Duodenal mucosa (tissue), 2 donors: Measurements from ENCODE around the gene GNG2.
"Not testable (repeated sequence)": the region's sequence is repeated elsewhere in the genome, so short reads cannot be mapped to it uniquely, and the experiment has no call there.

Experiments used
- H3K27ac ChIP-seq: one replicate; pipeline ENCODE4 v1.7.0; 2013; ENCODE audit warnings: low read depth, low read length
- H3K27me3 ChIP-seq, 2 donors: one replicate each; pipeline ENCODE4 v1.7.0; 2013; ENCODE audit warnings: low read length in 2 of 2, control low read depth in 1 of 2; ENCODE audit not compliant: insufficient read depth in 2 of 2, control insufficient read depth in 1 of 2
- H3K36me3 ChIP-seq, 2 donors: one replicate each; pipeline ENCODE4 v1.7.0; 2013; ENCODE audit warnings: low read length in 2 of 2, control low read depth in 1 of 2; ENCODE audit not compliant: insufficient read depth in 2 of 2, control insufficient read depth in 1 of 2
- H3K4me1 ChIP-seq, 2 donors: one replicate each; pipeline ENCODE4 v1.7.0; 2013; ENCODE audit warnings: low read length in 2 of 2, control low read depth in 1 of 2; ENCODE audit not compliant: insufficient read depth in 2 of 2, control insufficient read depth in 1 of 2
- H3K4me3 ChIP-seq, 2 donors: one replicate each; pipeline ENCODE4 v1.7.0; 2013; ENCODE audit warnings: low read length in 2 of 2, low read depth in 1 of 2
- H3K9ac ChIP-seq, 2 donors: one replicate each; pipeline ENCODE4 v1.7.0; 2013; ENCODE audit warnings: low read length in 2 of 2, low read depth in 1 of 2
- H3K9me3 ChIP-seq, 2 donors: one replicate each; pipeline ENCODE4 v1.7.0; 2013; ENCODE audit warnings: low read length in 2 of 2, control low read depth in 1 of 2; ENCODE audit not compliant: control insufficient read depth in 1 of 2

The GNG2 gene

GRCh38 chr14:51884086-51884927 is 23.9 kb downstream of the GNG2 start:
- Histone ChIP-seq H3K9ac (no peak overlapping the region), H3K4me3 (no peak overlapping the region), H3K27me3 (no peaks in the 10 kb centered on the region), H3K9me3 (no peaks in the 10 kb centered on the region), H3K36me3 (no peaks in the 10 kb centered on the region), H3K27ac (peak overlapping the region; percentile 13), H3K4me1 (peaks cover 10 to 12% of the 10 kb centered on the region in 2 donors)

DNA sequence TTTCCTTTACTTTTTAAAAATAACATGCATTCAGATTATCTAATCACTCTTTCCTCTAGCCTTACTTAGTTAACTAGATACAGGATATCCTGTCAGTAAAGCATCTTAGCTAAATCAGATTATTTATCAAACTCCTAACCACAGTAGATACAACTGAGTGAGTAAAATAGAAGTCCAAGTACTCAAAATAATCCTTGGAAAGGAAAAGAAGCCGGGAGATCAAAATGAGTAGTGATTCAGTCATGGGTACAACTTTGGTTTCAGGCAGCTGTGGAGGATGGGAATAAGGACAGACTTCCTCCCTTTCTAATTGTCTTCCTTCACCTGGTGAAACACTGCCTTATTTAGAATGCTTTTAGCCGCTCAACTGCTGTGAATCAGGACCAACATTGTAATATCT is 29.4 kb downstream of the GNG2 start:
- Histone ChIP-seq H3K9me3 (no peaks in the 10 kb centered on the region), H3K9ac (no peak overlapping the region), H3K4me3 (no peak overlapping the region), H3K27ac (no peak overlapping the region), H3K27me3 (no peaks in the 10 kb centered on the region), H3K36me3 (no peaks in the 10 kb centered on the region), H3K4me1 (peaks cover 3 to 4% of the 10 kb centered on the region in 2 donors)

DNA sequence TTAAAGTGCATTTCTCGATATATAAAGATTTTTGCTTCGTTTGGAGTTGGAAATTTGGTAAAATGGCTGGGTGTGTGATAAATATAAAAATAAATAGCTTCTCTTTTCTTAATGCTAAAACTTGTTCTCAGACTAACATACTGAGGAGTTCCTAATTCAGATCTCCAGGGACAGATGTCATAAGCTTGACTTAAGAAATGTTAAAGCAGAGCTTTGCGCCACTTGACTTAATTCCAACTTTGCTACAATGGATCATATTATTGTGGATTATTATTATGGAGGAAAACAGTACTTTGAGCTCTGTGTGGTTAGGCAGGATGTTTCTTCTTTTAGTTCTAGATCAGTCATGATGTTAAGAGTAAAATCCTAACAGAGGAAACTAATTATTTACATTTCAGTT is 33.8 kb downstream of the GNG2 start:
- Histone ChIP-seq H3K27me3 (no peaks in the 10 kb centered on the region), H3K4me3 (no peak overlapping the region), H3K4me1 (peaks cover 0 to 2% of the 10 kb centered on the region in 2 donors), H3K36me3 (no peaks in the 10 kb centered on the region), H3K9ac (no peak overlapping the region), H3K27ac (no peak overlapping the region), H3K9me3 (no peaks in the 10 kb centered on the region)

DNA sequence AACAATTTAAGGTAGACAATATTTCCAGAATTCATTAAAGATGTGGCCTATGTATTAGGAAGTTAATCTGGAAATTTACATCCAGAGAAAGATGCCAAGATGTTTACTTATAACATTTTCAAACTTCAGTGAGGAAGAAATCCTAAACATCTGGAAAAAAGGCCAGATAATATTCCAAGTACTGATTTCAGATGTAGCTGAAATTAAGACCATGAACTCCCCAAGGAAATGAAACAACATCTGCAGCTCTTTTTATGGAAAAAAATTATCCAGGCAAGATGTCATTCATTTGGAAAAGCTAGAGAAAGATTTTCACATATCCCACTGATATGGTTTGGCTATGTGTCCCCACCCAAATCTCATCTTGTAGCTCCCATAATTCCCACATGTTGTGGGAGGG is 35.0 kb downstream of the GNG2 start:
- H3K4me3 ChIP-seq, result no peak overlapping the region
- H3K4me1 ChIP-seq, result no peaks in the 10 kb centered on the region
- H3K27ac ChIP-seq, result no peak overlapping the region
- H3K36me3 ChIP-seq, result no peaks in the 10 kb centered on the region
- H3K27me3 ChIP-seq, result no peaks in the 10 kb centered on the region
- no peaks in the 10 kb centered on the region for H3K9me3 ChIP-seq
- no peak overlapping the region for H3K9ac ChIP-seq

DNA sequence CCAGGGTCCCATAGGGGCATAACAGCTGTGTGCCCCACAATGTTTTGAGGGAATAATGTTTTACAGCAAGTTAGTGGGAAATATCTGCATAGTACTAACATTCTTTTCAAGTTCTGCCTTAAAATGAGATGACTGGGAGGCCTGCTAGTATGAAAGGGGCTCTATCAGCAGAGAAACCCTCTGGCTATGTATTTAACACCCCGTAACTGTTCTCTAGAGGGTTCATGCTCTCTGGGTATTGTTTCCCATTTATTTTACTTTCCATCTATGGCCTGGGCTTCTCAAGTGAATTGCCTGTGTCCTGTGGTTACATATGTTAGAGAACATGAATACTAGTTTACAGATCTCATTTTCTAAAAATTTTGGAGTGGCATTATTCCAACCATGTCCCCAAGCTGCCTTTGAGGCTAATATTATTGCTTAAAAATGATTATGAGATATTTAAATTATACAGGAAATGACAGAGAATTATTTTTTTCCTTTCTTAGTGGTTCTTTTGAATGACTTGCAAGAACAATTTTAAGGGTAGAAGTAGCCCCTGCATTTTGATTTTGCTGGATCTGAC is 37.5 kb downstream of the GNG2 start:
- Histone ChIP-seq H3K9me3 (no peaks in the 10 kb centered on the region), H3K27me3 (no peaks in the 10 kb centered on the region), H3K36me3 (no peaks in the 10 kb centered on the region), H3K4me1 (no peaks in the 10 kb centered on the region), H3K4me3 (no peak overlapping the region), H3K27ac (no peak overlapping the region), H3K9ac (no peak overlapping the region)

- Histone ChIP-seq H3K9ac (no peak overlapping the region), H3K4me3 (no peak overlapping the region), H3K9me3 (no peaks in the 10 kb centered on the region), H3K4me1 (no peaks in the 10 kb centered on the region), H3K27me3 (no peaks in the 10 kb centered on the region), H3K27ac (no peak overlapping the region), H3K36me3 (no peaks in the 10 kb centered on the region)
Measured at GRCh38 chr14:51901475-51902024, 41.1 kb downstream of the GNG2 start.

DNA sequence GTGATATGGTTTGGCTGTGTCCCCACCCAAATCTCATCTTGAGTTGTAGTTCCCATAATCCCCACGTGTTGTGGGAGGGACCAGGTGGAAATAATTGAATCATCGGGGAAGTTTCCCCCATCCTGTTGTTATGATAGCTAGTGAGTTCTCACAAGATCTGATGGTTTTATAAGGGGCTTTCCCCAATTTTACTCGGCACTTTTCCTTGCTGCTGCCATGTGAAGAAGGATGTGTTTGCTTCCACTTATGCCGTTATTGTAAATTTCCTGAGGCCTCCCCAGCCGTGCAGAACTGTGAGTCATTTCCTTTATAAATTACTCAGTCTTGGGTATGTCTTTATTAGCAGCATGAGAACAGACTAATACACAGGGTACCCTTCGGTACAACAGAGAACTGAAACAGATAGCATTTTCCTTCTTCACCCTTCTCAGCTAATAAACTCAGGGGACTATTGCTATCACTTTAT is 45.3 kb downstream of the GNG2 start:
- not testable (repeated sequence) for H3K27me3 ChIP-seq, H3K4me1 ChIP-seq, H3K36me3 ChIP-seq, H3K4me3 ChIP-seq, H3K27ac ChIP-seq, H3K9ac ChIP-seq, H3K9me3 ChIP-seq

GRCh38 chr14:51908086-51908485 is 47.7 kb downstream of the GNG2 start:
- H3K9me3 ChIP-seq, result no peaks in the 10 kb centered on the region
- no peaks in the 10 kb centered on the region for H3K27me3 ChIP-seq
- no peaks in the 10 kb centered on the region for H3K4me1 ChIP-seq
- H3K27ac ChIP-seq, result no peak overlapping the region
- H3K4me3 ChIP-seq, result no peak overlapping the region
- no peaks in the 10 kb centered on the region for H3K36me3 ChIP-seq
- no peak overlapping the region for H3K9ac ChIP-seq

- Histone ChIP-seq H3K9me3 (no peaks in the 10 kb centered on the region), H3K9ac (no peak overlapping the region), H3K27ac (no peak overlapping the region), H3K4me1 (no peaks in the 10 kb centered on the region), H3K27me3 (no peaks in the 10 kb centered on the region), H3K36me3 (no peaks in the 10 kb centered on the region), H3K4me3 (no peak overlapping the region)
Measured at GRCh38 chr14:51912112-51912786, 51.8 kb downstream of the GNG2 start.

DNA sequence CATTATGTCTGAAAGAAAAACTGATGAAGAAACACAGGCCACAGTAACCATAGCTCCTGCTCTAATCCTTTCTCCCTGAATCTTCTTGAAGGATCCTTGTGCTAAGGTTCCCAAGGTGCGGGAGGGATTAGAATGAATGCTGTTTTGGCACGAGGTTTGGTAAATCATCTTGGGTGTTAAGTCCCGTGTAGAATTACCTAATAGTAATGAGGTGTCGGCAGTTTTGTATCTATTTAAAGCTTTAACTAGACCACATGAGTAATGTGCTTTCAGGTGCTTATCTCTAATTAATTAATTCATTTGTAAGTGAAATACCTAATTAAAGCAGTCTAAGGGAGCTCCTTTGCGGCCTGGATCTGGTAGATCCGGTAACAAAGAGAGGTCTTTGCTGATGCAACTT is 53.9 kb downstream of the GNG2 start:
- H3K27me3 ChIP-seq, result no peaks in the 10 kb centered on the region
- no peak overlapping the region for H3K27ac ChIP-seq
- H3K9ac ChIP-seq, result no peak overlapping the region
- H3K4me1 ChIP-seq, result no peaks in the 10 kb centered on the region
- H3K4me3 ChIP-seq, result no peak overlapping the region
- no peaks in the 10 kb centered on the region for H3K36me3 ChIP-seq
- H3K9me3 ChIP-seq, result no peaks in the 10 kb centered on the region
